Glutamatergic neuron (in vitro differentiated cells): ENCODE data around the gene PPP2R2B. TPM values are rescaled to one million over a fixed set of nuclear protein-coding genes. Genes with fewer than 3 reads are reported as not detected.
A peak's percentile ranks its signal among the peaks of the same experiment; 100 is the strongest.

Experiments used
- DNase-seq: peaks from one replicate; pipeline ENCODE4 v3.0.0; 2022
- H3K27ac Mint-ChIP-seq: one replicate; pipeline ENCODE4 v1.8.0; 2020; ENCODE audit warnings: mild to moderate bottlenecking, mixed read lengths, inconsistent platforms; ENCODE audit not compliant: unreplicated experiment
- H3K27me3 Mint-ChIP-seq: one replicate; pipeline ENCODE4 v1.8.0; 2020; ENCODE audit warnings: mild to moderate bottlenecking, moderate library complexity, mixed read lengths, inconsistent platforms; ENCODE audit not compliant: unreplicated experiment
- H3K36me3 Mint-ChIP-seq: one replicate; pipeline ENCODE4 v1.8.0; 2020; ENCODE audit warnings: mild to moderate bottlenecking, mixed read lengths, inconsistent platforms; ENCODE audit not compliant: unreplicated experiment
- H3K4me1 Mint-ChIP-seq: one replicate; pipeline ENCODE4 v1.8.0; 2020; ENCODE audit warnings: mild to moderate bottlenecking, low read depth, mixed read lengths, inconsistent platforms; ENCODE audit not compliant: unreplicated experiment
- H3K4me3 Mint-ChIP-seq: one replicate; pipeline ENCODE4 v1.8.0; 2020; ENCODE audit warnings: mild to moderate bottlenecking, mixed read lengths, inconsistent platforms; ENCODE audit not compliant: unreplicated experiment
- H3K9me3 Mint-ChIP-seq: one replicate; pipeline ENCODE4 v1.8.0; 2020; ENCODE audit warnings: mild to moderate bottlenecking, moderate library complexity, mixed read lengths, inconsistent platforms; ENCODE audit not compliant: unreplicated experiment
- total RNA-seq: library from RNA; stranded (reverse); fragmentation: NEBNext Ultra II Directional; extraction: Animal tissue kit (Norgen Biotek cat#: 25700); gene quantifications from one replicate; pipeline ENCODE4 v1.2.1, GENCODE V29; 2021; ENCODE audit not compliant: unreplicated experiment
- TF ChIP-seq, protein P1 (sequence below): fragments of 200-600 bp; sonication (generic); IDR thresholded peaks from one replicate; pipeline ENCODE4 v1.5.0; 2021; ENCODE audit not compliant: partially characterized antibody, unreplicated experiment

PPP2R2B gene
- total RNA-seq, 1 donor from 2014 or later, result 11.4 TPM

DNA sequence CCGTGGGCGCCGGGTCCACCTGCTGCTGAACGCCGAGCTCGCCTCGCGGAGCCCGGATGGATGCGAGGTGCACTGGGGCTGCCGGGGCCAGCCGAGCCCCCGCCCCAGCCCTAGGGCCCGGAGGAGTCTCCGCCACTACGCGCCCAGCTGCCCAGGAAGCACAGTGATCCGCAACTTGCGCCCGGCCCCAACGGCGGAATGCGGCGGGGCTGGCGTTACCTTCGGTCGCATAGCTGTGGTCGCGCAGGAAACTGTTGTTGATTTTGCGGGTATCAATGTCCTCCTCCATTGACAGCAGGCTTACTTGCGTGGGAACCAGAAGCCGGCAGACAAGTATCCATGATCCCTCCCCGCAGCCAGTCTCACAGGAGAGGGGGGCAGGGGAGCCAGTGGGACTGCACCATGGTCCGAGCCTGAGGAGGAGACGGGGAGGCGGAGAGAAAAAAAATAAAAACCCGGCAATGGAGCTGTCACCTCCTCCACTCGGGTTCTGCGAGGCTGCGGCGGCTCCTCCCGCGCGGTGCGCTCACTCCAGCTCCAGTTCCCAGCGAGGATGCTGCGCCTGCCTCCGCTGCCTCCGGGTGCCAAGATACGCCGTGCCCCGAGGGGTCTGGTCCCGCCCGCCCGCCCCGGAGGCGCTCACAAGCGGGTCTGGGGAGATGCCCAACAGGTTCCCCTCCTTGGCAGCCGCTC, 628 bp downstream of the PPP2R2B start:
- H3K27me3 Mint-ChIP-seq, result peaks cover 8% of the 10 kb centered on the region
- no peak overlapping the region for H3K27ac Mint-ChIP-seq
- H3K9me3 Mint-ChIP-seq, result no peaks in the 10 kb centered on the region
- DNase-seq, result peak; percentile 62
- TF ChIP-seq, protein P1, sequence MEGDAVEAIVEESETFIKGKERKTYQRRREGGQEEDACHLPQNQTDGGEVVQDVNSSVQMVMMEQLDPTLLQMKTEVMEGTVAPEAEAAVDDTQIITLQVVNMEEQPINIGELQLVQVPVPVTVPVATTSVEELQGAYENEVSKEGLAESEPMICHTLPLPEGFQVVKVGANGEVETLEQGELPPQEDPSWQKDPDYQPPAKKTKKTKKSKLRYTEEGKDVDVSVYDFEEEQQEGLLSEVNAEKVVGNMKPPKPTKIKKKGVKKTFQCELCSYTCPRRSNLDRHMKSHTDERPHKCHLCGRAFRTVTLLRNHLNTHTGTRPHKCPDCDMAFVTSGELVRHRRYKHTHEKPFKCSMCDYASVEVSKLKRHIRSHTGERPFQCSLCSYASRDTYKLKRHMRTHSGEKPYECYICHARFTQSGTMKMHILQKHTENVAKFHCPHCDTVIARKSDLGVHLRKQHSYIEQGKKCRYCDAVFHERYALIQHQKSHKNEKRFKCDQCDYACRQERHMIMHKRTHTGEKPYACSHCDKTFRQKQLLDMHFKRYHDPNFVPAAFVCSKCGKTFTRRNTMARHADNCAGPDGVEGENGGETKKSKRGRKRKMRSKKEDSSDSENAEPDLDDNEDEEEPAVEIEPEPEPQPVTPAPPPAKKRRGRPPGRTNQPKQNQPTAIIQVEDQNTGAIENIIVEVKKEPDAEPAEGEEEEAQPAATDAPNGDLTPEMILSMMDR, result no peak
- no peaks in the 10 kb centered on the region for H3K36me3 Mint-ChIP-seq
- no peaks in the 10 kb centered on the region for H3K4me1 Mint-ChIP-seq
- H3K4me3 Mint-ChIP-seq, result peak overlapping the region; percentile 91

DNA sequence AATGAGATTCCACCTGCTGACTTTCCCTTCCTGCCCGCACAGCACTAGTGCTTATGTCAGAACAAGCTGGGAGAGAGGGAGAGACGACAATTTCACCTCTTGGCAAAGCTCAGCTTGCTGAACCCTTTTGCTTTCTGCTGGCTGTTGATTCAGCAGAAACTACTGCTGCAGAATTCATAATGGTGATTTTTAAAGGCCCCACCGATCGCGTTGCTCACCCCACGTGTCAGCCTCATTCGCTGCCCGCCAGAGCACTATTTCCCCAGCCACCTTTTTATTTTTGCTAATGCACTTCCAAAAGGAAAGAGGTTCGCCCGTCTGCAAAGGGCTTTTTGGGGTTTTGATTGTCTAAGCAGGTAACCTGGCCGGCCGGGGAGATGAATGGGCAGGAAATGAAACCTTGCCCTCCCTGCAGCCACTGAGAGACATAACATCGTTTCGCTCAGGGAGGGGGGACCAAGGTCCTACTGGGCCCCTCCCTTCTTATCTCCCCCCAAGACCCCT, 1.3 kb downstream of the PPP2R2B start:
- no peak overlapping the region for H3K27ac Mint-ChIP-seq
- no peaks in the 10 kb centered on the region for H3K4me1 Mint-ChIP-seq
- no peak for DNase-seq
- H3K4me3 Mint-ChIP-seq, result peak overlapping the region; percentile 83
- peaks cover 8% of the 10 kb centered on the region for H3K27me3 Mint-ChIP-seq
- no peaks in the 10 kb centered on the region for H3K9me3 Mint-ChIP-seq
- no peaks in the 10 kb centered on the region for H3K36me3 Mint-ChIP-seq
- TF ChIP-seq, protein P1, result no peak

DNA sequence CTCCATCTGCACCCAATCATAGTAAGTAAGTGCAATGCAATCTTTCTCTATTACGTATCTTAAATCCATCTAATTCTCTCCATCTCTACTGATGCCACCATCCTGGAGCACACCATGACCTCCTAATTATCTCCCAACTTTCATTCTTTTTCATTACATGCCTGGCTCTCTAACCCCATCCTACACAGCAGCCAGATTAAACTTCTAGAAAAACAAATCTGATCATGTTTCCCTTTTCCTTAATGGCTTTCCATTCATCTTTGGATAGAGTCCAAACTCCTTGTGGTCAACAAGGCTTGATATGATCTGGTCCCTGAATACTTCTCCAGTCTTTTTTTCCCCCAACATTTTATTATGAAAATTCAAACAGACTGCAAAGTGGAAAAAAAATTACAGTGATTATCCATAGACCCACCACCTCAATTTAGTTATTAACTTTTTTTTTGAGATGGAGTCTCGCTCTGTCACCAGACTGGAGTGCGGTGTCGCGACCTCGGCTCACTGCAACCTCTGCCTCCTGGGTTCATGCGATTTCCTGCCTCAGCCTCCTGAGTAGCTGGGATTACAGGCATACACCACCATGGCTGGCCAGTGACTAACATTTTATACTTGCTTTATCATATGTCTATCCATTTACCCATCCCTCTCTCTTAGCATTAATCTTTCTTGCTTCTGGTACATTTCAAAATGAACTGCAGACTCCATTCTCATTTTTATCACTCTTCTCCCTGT, 5.2 kb downstream of the PPP2R2B start:
- Mint-ChIP-seq H3K27ac (no peak overlapping the region), H3K9me3 (no peaks in the 10 kb centered on the region), H3K27me3 (peaks cover 4% of the 10 kb centered on the region), H3K4me3 (no peak overlapping the region), H3K4me1 (peaks cover 8% of the 10 kb centered on the region), H3K36me3 (no peaks in the 10 kb centered on the region)
- TF ChIP-seq, protein P1, result no peak
- DNase-seq, result no peak

DNA sequence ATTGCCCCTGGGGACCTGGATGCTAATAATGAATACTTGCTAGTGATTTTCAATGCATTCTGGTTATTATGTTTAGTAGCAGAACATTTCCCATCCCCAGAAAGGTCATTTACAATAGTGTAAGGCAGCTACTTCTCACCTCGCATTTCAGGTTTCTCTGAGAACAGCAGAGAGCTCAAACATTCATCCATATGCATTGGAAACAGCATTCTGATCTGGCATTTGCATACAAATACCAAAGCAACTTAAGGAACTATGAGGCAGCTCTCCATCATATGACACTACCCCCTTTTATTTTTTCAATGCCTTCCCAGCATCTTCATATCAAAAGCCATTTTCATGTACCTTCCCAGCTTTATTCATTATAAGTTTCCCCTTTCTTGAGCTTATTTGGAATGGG, 6.4 kb downstream of the PPP2R2B start:
- no peak for DNase-seq
- H3K4me3 Mint-ChIP-seq, result no peak overlapping the region
- TF ChIP-seq, protein P1, result no peak
- no peaks in the 10 kb centered on the region for H3K36me3 Mint-ChIP-seq
- peaks cover 8% of the 10 kb centered on the region for H3K4me1 Mint-ChIP-seq
- no peak overlapping the region for H3K27ac Mint-ChIP-seq
- peaks cover 4% of the 10 kb centered on the region for H3K27me3 Mint-ChIP-seq
- H3K9me3 Mint-ChIP-seq, result no peaks in the 10 kb centered on the region
